Ovary (tissue), 3 donors: ENCODE results near the gene TCP11L1.

Experiments
- EP300 ChIP-seq: sonication (generic); formaldehyde crosslinking; IDR thresholded peaks from one replicate; pipeline ENCODE4 v1.6.1; 2017; ENCODE audit warnings: antibody characterized with exemption
- POLR2A ChIP-seq: fragments of 450-650 bp; IDR thresholded peaks from one replicate; pipeline ENCODE4 v1.6.1; 2017; ENCODE audit warnings: antibody characterized with exemption, mild to moderate bottlenecking, moderate library complexity
- TF ChIP-seq, protein P1 (sequence below), 3 donors: fragments of 450-650 bp in 2 of 3; fragments of 200-600 bp in 1 of 3; IDR thresholded peaks; one replicate each; pipeline versions ENCODE4 v1.5.1 to v1.8.0; 2016 to 2022; ENCODE audit warnings: antibody characterized with exemption in 3 of 3, mild to moderate bottlenecking in 1 of 3
- donor health status: DM: no; HTN: no; CAD: no.

DNA sequence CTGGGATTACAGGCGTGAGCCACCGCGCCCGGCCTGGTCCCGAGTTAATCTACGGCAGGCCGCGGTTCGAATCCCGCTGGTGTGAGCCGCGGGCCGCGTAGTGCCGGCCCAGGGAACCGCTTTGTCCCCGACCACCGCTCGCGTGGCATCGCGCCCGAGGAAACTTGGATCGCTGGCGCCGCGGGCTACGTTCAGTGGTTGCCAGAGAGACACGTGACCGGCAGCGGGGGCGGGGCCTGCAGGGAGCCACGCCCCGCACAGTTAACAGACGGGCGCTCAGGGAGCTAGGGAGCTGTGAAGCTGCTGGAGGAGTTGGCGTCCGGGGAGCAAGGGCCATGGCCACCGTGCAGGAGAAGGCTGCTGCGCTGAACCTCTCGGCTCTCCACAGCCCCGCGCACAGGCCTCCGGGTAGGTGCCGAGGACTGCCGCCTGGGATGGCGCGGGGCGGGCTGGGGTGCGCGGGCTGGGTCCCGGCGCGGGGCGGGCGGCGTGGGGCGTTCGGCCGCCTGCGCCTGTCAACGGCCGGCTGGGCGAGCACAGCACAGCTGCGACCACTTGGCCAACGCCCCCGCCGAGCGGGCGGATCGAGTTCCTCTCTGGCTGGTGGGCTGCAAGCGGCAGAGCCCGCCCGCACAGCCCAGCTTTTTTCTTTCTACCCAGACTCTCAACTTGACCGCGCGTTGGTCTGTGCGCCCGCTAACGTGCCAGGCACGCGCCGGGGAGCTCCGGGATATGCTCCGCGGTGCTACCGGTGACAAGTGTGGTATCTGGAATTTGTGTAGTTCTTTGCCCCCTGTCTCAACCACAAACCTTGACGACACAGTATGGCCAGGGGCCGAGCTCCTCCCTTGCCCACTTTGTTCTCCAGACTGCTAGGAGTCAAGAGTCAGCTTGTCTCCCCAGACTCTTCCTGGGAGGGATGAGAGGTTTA, 23.5 kb upstream of the TCP11L1 start, which contains the start of gene DEPDC7:
- TF ChIP-seq, protein P1, sequence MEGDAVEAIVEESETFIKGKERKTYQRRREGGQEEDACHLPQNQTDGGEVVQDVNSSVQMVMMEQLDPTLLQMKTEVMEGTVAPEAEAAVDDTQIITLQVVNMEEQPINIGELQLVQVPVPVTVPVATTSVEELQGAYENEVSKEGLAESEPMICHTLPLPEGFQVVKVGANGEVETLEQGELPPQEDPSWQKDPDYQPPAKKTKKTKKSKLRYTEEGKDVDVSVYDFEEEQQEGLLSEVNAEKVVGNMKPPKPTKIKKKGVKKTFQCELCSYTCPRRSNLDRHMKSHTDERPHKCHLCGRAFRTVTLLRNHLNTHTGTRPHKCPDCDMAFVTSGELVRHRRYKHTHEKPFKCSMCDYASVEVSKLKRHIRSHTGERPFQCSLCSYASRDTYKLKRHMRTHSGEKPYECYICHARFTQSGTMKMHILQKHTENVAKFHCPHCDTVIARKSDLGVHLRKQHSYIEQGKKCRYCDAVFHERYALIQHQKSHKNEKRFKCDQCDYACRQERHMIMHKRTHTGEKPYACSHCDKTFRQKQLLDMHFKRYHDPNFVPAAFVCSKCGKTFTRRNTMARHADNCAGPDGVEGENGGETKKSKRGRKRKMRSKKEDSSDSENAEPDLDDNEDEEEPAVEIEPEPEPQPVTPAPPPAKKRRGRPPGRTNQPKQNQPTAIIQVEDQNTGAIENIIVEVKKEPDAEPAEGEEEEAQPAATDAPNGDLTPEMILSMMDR (IDR thresholded peaks at IDR 0.05): no peak
- TF ChIP-seq POLR2A (peak; percentile 19), EP300 (no peak)
